ENCODE results near the gene MEP1A.

The MEP1A gene

GRCh38 chr6:46781478-46782378 is 11.5 kb upstream of the MEP1A start:
- Histone ChIP-seq H3K4me3 (ENCODE audit: low read depth, low read length) (no peak overlapping the region), H3K9ac (ENCODE audit: low read depth, low read length) (no peak overlapping the region), H3K36me3 (ENCODE audit: control insufficient read depth, insufficient read depth, low read length) (no peaks in the 10 kb centered on the region), H3K27me3 (ENCODE audit: control insufficient read depth, insufficient read depth, low read length) (no peaks in the 10 kb centered on the region), H3K9me3 (ENCODE audit: control insufficient read depth, insufficient read depth, low read length) (no peaks in the 10 kb centered on the region), H3K4me1 (ENCODE audit: control insufficient read depth, insufficient read depth, low read length) (no peaks in the 10 kb centered on the region)

DNA sequence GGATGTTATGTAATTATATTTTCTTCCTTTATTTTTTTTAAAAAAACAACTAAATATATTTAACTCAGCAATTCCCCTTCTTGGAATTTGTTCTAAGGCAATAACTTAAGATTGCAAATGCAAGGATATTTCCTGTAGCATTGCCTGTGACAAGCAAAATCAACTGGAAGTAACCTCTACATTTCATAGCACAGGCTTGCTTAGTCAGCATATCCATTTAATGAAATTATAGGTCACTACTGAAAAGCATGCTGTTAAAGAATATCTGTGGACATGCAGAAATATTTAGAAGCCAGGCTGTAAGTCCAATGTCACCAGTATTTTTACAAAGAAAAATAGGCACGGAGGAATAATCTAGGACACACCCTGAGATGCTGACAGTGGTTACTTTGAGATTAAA is 8.7 kb upstream of the MEP1A start:
- H3K36me3 ChIP-seq (ENCODE audit: control insufficient read depth, insufficient read depth, low read length) = no peaks in the 10 kb centered on the region
- H3K9me3 ChIP-seq (ENCODE audit: control insufficient read depth, insufficient read depth, low read length) = no peaks in the 10 kb centered on the region
- no peaks in the 10 kb centered on the region for H3K27me3 ChIP-seq (ENCODE audit: control insufficient read depth, insufficient read depth, low read length)
- H3K4me1 ChIP-seq (ENCODE audit: control insufficient read depth, insufficient read depth, low read length) = no peaks in the 10 kb centered on the region
- no peak overlapping the region for H3K4me3 ChIP-seq (ENCODE audit: low read depth, low read length)
- H3K9ac ChIP-seq (ENCODE audit: low read depth, low read length) = no peak overlapping the region

DNA sequence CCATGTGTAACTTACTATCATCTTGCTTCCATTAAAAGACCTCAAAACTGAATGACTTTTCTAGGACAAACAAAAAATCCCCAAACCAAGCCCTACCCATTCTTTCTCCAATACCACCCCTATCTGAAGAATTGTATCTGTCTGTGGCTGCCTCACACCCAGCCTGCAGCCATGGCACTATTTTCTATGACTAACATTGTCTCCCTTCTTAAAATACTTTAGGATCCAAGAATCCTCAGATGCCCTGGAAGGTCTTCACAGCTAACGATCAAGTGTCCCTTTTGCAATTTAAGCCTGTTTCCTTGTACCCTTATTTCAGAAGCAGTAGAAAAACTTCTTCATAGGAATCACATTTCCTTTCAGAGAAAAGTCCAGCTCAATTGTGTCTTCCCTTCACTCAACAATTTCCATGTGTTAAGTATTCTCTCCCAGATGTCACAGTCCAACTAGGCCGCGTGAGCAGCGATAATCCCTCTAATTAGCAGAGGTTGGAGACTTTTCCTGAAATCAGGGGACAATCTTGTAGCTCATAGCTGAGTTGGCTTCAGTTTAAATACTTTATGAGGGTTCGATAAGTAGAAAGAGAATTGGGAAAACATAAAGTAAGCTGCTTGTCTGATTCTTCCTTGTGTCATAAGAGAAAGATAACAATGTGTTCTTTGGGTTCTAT is 5.2 kb upstream of the MEP1A start:
- Histone ChIP-seq H3K9ac (ENCODE audit: low read depth, low read length) (no peak overlapping the region), H3K4me3 (ENCODE audit: low read depth, low read length) (no peak overlapping the region), H3K36me3 (ENCODE audit: control insufficient read depth, insufficient read depth, low read length) (no peaks in the 10 kb centered on the region), H3K4me1 (ENCODE audit: control insufficient read depth, insufficient read depth, low read length) (no peaks in the 10 kb centered on the region), H3K9me3 (ENCODE audit: control insufficient read depth, insufficient read depth, low read length) (no peaks in the 10 kb centered on the region), H3K27me3 (ENCODE audit: control insufficient read depth, insufficient read depth, low read length) (no peaks in the 10 kb centered on the region)

GRCh38 chr6:46788791-46789190 is 4.4 kb upstream of the MEP1A start:
- H3K9ac ChIP-seq (ENCODE audit: low read depth, low read length) = no peak overlapping the region
- no peaks in the 10 kb centered on the region for H3K36me3 ChIP-seq (ENCODE audit: control insufficient read depth, insufficient read depth, low read length)
- H3K4me3 ChIP-seq (ENCODE audit: low read depth, low read length) = no peak overlapping the region
- no peaks in the 10 kb centered on the region for H3K4me1 ChIP-seq (ENCODE audit: control insufficient read depth, insufficient read depth, low read length)
- H3K9me3 ChIP-seq (ENCODE audit: control insufficient read depth, insufficient read depth, low read length) = no peaks in the 10 kb centered on the region
- H3K27me3 ChIP-seq (ENCODE audit: control insufficient read depth, insufficient read depth, low read length) = no peaks in the 10 kb centered on the region

- H3K9me3 ChIP-seq (ENCODE audit: control insufficient read depth, insufficient read depth, low read length) = no peaks in the 10 kb centered on the region
- H3K36me3 ChIP-seq (ENCODE audit: control insufficient read depth, insufficient read depth, low read length) = no peaks in the 10 kb centered on the region
- no peaks in the 10 kb centered on the region for H3K4me1 ChIP-seq (ENCODE audit: control insufficient read depth, insufficient read depth, low read length)
- no peaks in the 10 kb centered on the region for H3K27me3 ChIP-seq (ENCODE audit: control insufficient read depth, insufficient read depth, low read length)
- H3K4me3 ChIP-seq (ENCODE audit: low read depth, low read length) = no peak overlapping the region
- no peak overlapping the region for H3K9ac ChIP-seq (ENCODE audit: low read depth, low read length)
Observed at GRCh38 chr6:46789434-46790354, 3.5 kb upstream of the MEP1A start.

DNA sequence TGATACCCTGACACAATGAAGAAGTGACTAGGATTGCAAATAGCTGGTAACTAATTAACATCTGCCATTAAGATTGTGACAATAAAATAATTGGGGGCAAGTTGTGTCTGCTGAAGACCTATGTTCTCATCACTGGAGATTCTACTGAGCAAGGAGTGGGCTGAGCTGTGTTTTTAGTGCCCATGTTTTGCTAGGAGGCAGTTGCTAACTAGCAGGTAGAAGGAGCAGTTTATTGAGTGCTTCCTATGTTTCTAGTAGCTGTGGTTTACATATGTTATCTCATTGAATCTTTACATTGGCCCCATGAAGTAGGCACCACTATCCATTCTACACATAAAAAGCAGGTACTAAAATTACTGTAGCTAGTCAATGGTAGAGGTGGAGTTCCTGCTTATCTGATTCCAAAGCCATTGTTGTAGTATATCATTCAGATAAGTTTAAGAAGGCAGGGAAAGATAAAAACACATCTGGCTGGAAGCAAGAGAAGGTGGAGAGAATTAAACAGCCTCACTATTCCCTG is 2.8 kb upstream of the MEP1A start:
- H3K9me3 ChIP-seq (ENCODE audit: control insufficient read depth, insufficient read depth, low read length) = no peaks in the 10 kb centered on the region

GRCh38 chr6:46792635-46793034 is 554 bp upstream of the MEP1A start:
- no peaks in the 10 kb centered on the region for H3K27me3 ChIP-seq (ENCODE audit: control insufficient read depth, insufficient read depth, low read length)
- H3K4me1 ChIP-seq (ENCODE audit: control insufficient read depth, insufficient read depth, low read length) = no peaks in the 10 kb centered on the region
- H3K9ac ChIP-seq (ENCODE audit: low read depth, low read length) = no peak overlapping the region
- H3K9me3 ChIP-seq (ENCODE audit: control insufficient read depth, insufficient read depth, low read length) = no peaks in the 10 kb centered on the region
- no peaks in the 10 kb centered on the region for H3K36me3 ChIP-seq (ENCODE audit: control insufficient read depth, insufficient read depth, low read length)
- no peak overlapping the region for H3K4me3 ChIP-seq (ENCODE audit: low read depth, low read length)

More for the DNA sequence above, 2.8 kb upstream of the MEP1A start:
- H3K36me3 ChIP-seq (ENCODE audit: control insufficient read depth, insufficient read depth, low read length) = no peaks in the 10 kb centered on the region
- H3K4me3 ChIP-seq (ENCODE audit: low read depth, low read length) = no peak overlapping the region
- no peaks in the 10 kb centered on the region for H3K4me1 ChIP-seq (ENCODE audit: control insufficient read depth, insufficient read depth, low read length)
- no peak overlapping the region for H3K9ac ChIP-seq (ENCODE audit: low read depth, low read length)
- H3K27me3 ChIP-seq (ENCODE audit: control insufficient read depth, insufficient read depth, low read length) = no peaks in the 10 kb centered on the region

GRCh38 chr6:46794068-46794467 is 879 bp downstream of the MEP1A start:
- H3K9ac ChIP-seq (ENCODE audit: low read depth, low read length) = no peak overlapping the region
- H3K36me3 ChIP-seq (ENCODE audit: control insufficient read depth, insufficient read depth, low read length) = no peaks in the 10 kb centered on the region
- H3K4me3 ChIP-seq (ENCODE audit: low read depth, low read length) = no peak overlapping the region
- H3K4me1 ChIP-seq (ENCODE audit: control insufficient read depth, insufficient read depth, low read length) = no peaks in the 10 kb centered on the region
- H3K9me3 ChIP-seq (ENCODE audit: control insufficient read depth, insufficient read depth, low read length) = no peaks in the 10 kb centered on the region
- no peaks in the 10 kb centered on the region for H3K27me3 ChIP-seq (ENCODE audit: control insufficient read depth, insufficient read depth, low read length)

DNA sequence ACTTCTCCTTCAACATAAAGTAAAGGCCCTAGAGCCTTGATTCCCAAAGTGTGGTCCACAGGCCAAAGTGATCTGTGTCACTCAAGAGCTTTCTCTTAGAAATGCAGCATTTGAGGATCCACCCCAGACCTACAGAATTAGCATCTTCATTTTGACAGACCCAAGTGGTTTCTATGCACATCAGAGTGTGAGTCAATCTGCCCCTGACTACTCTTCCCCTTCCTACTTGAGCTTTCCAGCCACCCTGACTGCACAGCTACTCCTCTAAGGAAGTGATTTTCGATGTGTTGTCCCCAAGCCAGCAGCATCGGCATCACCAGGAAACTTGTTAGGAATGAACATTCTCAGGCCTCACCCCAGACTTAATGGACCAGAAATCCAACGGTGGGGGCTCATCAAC is 2.6 kb downstream of the MEP1A start:
- no peak overlapping the region for H3K9ac ChIP-seq (ENCODE audit: low read depth, low read length)
- H3K36me3 ChIP-seq (ENCODE audit: control insufficient read depth, insufficient read depth, low read length) = no peaks in the 10 kb centered on the region
- H3K9me3 ChIP-seq (ENCODE audit: control insufficient read depth, insufficient read depth, low read length) = no peaks in the 10 kb centered on the region
- H3K4me3 ChIP-seq (ENCODE audit: low read depth, low read length) = no peak overlapping the region
- H3K27me3 ChIP-seq (ENCODE audit: control insufficient read depth, insufficient read depth, low read length) = no peaks in the 10 kb centered on the region
- H3K4me1 ChIP-seq (ENCODE audit: control insufficient read depth, insufficient read depth, low read length) = no peaks in the 10 kb centered on the region

- no peaks in the 10 kb centered on the region for H3K4me1 ChIP-seq (ENCODE audit: control insufficient read depth, insufficient read depth, low read length)
- no peak overlapping the region for H3K4me3 ChIP-seq (ENCODE audit: low read depth, low read length)
- H3K9ac ChIP-seq (ENCODE audit: low read depth, low read length) = no peak overlapping the region
- no peaks in the 10 kb centered on the region for H3K27me3 ChIP-seq (ENCODE audit: control insufficient read depth, insufficient read depth, low read length)
- H3K9me3 ChIP-seq (ENCODE audit: control insufficient read depth, insufficient read depth, low read length) = no peaks in the 10 kb centered on the region
- H3K36me3 ChIP-seq (ENCODE audit: control insufficient read depth, insufficient read depth, low read length) = no peaks in the 10 kb centered on the region
Observed at GRCh38 chr6:46796848-46797580, 3.8 kb downstream of the MEP1A start.

GRCh38 chr6:46799657-46800056 is 6.5 kb downstream of the MEP1A start:
- H3K36me3 ChIP-seq (ENCODE audit: control insufficient read depth, insufficient read depth, low read length) = no peaks in the 10 kb centered on the region
- H3K27me3 ChIP-seq (ENCODE audit: control insufficient read depth, insufficient read depth, low read length) = no peaks in the 10 kb centered on the region
- no peaks in the 10 kb centered on the region for H3K4me1 ChIP-seq (ENCODE audit: control insufficient read depth, insufficient read depth, low read length)
- H3K4me3 ChIP-seq (ENCODE audit: low read depth, low read length) = no peak overlapping the region
- no peaks in the 10 kb centered on the region for H3K9me3 ChIP-seq (ENCODE audit: control insufficient read depth, insufficient read depth, low read length)
- no peak overlapping the region for H3K9ac ChIP-seq (ENCODE audit: low read depth, low read length)

All from iPS-15b (cell line).